Common myeloid progenitor, CD34-positive (primary cell): ENCODE results near the gene MICU1.
"Not testable (repeated sequence)": the region's sequence is repeated elsewhere in the genome, so short reads cannot be mapped to it uniquely, and the experiment has no call there.

Experiments used
- CTCF ChIA-PET: fragments of 350-600 bp; sonication (Branson Sonifier 250); formaldehyde crosslinking; loops from one replicate; lab custom pipeline; 2021; ENCODE audit warnings: antibody characterized with exemption; lab: Charles Lee
- POLR2A ChIA-PET: fragments of 350-600 bp; sonication (Branson Sonifier 250); formaldehyde crosslinking; loops from one replicate; lab custom pipeline; 2021; ENCODE audit warnings: antibody characterized with exemption; lab: Charles Lee
- DNase-seq, 3 donors: peaks; one replicate each; pipeline versions ENCODE4 v3.0.0 to v3.0.0-alpha.2; 2013
- H3K27ac ChIP-seq, 2 experiments: 1 replicate in 1 of 2; 2 replicates in 1 of 2; pipeline ENCODE4 v1.7.0; 2013; ENCODE audit warnings: inconsistent platforms in 2 of 2, low read length in 2 of 2, mild to moderate bottlenecking in 2 of 2, low read depth in 1 of 2, moderate library complexity in 1 of 2; ENCODE audit not compliant: severe bottlenecking in 2 of 2, insufficient read depth in 1 of 2, poor library complexity in 1 of 2
- H3K27me3 ChIP-seq, 5 experiments: replicated peaks in 2 of 5; 1 replicate in 3 of 5; 2 replicates in 2 of 5; pipeline versions ENCODE4 v1.6.1 to v1.7.0; 2013; ENCODE audit warnings: low read length in 4 of 5, mild to moderate bottlenecking in 2 of 5, moderate library complexity in 2 of 5, inconsistent platforms in 1 of 5; ENCODE audit not compliant: insufficient read depth in 5 of 5, control insufficient read depth in 4 of 5
- H3K36me3 ChIP-seq, 4 experiments: 1 replicate in 2 of 4; 2 replicates in 2 of 4; pipeline versions ENCODE4 v1.6.1 to v1.7.0; 2013; ENCODE audit warnings: low read length in 3 of 4, control low read depth in 1 of 4, mild to moderate bottlenecking in 1 of 4; ENCODE audit not compliant: control insufficient read depth in 4 of 4, insufficient read depth in 4 of 4
- H3K4me1 ChIP-seq, 4 experiments: 1 replicate in 3 of 4; 2 replicates in 1 of 4; pipeline versions ENCODE4 v1.6.1 to v1.7.1; 2013; ENCODE audit warnings: low read length in 3 of 4, mild to moderate bottlenecking in 3 of 4, control low read depth in 1 of 4, inconsistent platforms in 1 of 4, moderate library complexity in 1 of 4; ENCODE audit not compliant: control insufficient read depth in 4 of 4, insufficient read depth in 4 of 4; ENCODE audit errors: control extremely low read depth in 1 of 4
- H3K4me3 ChIP-seq, 7 experiments: 1 replicate in 4 of 7; 2 replicates in 3 of 7; pipeline versions ENCODE4 v1.5.1 to v1.7.0; 2013; ENCODE audit warnings: mild to moderate bottlenecking in 7 of 7, low read length in 6 of 7, moderate library complexity in 6 of 7, inconsistent platforms in 2 of 7, low read depth in 2 of 7, control low read depth in 1 of 7; ENCODE audit not compliant: insufficient read depth in 4 of 7, control insufficient read depth in 1 of 7; ENCODE audit errors: extremely low read depth in 1 of 7
- H3K9me3 ChIP-seq, 5 experiments: 1 replicate in 4 of 5; 2 replicates in 1 of 5; pipeline versions ENCODE4 v1.6.1 to v1.7.1; 2013; ENCODE audit warnings: low read length in 4 of 5, mild to moderate bottlenecking in 2 of 5, inconsistent platforms in 1 of 5, low read depth in 1 of 5, moderate library complexity in 1 of 5; ENCODE audit not compliant: control insufficient read depth in 4 of 5, insufficient read depth in 2 of 5; ENCODE audit errors: control extremely low read depth in 1 of 5
- WGBS: methylation state at CpG from one replicate; pipeline ENCODE4 v1.1.5; 2013; ENCODE audit not compliant: insufficient coverage; 5-methylcytosine and 5-hydroxymethylcytosine counted together

Gene MICU1

DNA sequence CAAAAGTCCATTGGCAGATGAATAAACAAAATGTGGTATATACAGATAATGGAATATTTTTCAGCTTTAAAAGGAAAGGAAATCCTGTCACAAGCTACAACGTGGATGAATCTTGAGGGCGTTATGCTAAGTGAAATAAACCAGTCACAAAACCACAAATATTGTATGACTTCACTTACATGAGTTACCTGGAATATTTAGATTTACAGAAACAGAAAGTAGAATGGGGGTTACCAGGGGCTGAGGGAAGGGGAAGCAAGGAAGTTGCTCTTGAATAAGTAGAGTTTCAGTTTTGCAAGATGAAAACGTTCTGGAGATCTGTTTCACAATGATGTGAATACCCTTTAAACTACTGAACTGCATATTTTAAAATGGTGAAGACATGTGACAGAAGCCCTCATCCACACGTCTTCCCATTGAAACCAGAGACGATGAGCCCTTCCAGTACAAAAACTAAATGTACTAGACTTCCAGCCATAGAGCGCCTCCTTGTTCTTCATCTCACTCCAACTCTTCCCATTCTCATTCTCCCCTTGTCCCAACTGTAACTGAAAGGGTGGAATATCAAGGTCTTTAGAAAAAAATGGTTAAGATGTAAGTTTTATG is 62.4 kb downstream of the MICU1 start:
- Histone ChIP-seq H3K4me1 (peaks cover 0 to 11% (median 4%) of the 10 kb centered on the region in 4 experiments), H3K27me3 (no peaks in the 10 kb centered on the region), H3K36me3 (peaks cover 18 to 27% (median 22%) of the 10 kb centered on the region in 4 experiments), H3K9me3 (peaks cover 0 to 6% (median 3%) of the 10 kb centered on the region in 5 experiments), H3K27ac (peak overlapping the region in 1 of 2 experiments; percentile 35), H3K4me3 (peak overlapping the region in 3 of 7 experiments; percentile 5 to 26 (median 21))
- ChIA-PET CTCF (no interaction called here), POLR2A (no interaction called here)
- 40% methylated on average over 2 of the region's 6 CpGs for WGBS
- DNase-seq: peak; percentile 16 to 73 (median 69)

DNA sequence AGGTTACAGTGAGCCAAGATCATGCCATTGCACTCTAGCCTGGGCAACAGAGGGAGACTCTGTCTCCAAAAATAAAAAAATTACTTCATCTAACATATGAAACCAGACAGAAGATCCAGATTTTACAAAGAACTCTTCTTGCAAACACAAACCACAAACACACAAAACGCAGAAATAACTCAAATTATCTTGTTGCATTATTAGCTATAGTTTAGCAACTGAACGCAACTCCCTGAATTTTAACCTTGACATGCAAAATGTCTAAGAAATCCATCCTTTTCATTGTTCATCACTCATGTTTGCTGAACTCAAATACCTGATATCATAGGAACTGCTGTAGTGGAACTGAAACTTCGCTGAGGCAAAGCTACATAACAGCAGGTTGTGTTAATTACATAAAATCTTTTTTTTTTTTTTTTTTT is 64.1 kb downstream of the MICU1 start:
- Histone ChIP-seq H3K9me3 (peaks cover 0 to 6% (median 3%) of the 10 kb centered on the region in 5 experiments), H3K36me3 (peaks cover 18 to 27% (median 22%) of the 10 kb centered on the region in 4 experiments), H3K4me3 (no peak overlapping the region), H3K27me3 (no peaks in the 10 kb centered on the region), H3K27ac (no peak overlapping the region), H3K4me1 (peaks cover 0 to 11% (median 4%) of the 10 kb centered on the region in 4 experiments)
- DNase-seq: no peak
- CTCF ChIA-PET: no interaction called here
- WGBS: 90% methylated on average over 2 of the region's 3 CpGs
- POLR2A ChIA-PET: interaction anchor here (0.6 kb wide), 1 partner anchor 143 kb away, joined by 3 read pairs; no protein-coding TSS in a partner anchor

DNA sequence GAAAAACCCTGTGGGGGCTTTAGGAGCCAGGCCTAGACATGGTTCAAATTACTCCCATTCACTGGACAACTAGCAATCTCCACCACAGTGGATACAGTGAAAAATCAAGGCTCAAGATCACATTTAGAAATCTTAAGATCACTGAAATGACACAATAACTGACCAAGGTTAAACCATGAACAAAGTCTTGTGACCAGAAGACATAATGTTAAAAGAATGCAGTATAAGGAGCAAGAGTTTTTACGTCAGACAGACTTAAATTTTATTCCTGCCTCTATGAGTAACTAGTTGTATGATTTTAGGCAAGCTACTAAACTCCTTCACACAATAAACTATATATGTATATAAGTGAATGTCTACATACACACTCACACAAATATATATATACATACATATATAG is 68.5 kb downstream of the MICU1 start:
- CTCF ChIA-PET: interaction anchor here (1.3 kb wide), 1 partner anchor 11 kb away, joined by 5 read pairs; no protein-coding TSS in a partner anchor
- H3K27me3 ChIP-seq: no peaks in the 10 kb centered on the region
- DNase-seq: no peak
- POLR2A ChIA-PET: no interaction called here
- H3K4me3 ChIP-seq: no peak overlapping the region
- H3K36me3 ChIP-seq: peaks cover 12 to 22% (median 17%) of the 10 kb centered on the region in 4 experiments
- H3K4me1 ChIP-seq: no peaks in the 10 kb centered on the region
- H3K27ac ChIP-seq: no peak overlapping the region
- WGBS: no CpG with 5 or more reads among the region's 1 CpG
- peaks cover 0 to 6% (median 3%) of the 10 kb centered on the region in 5 experiments for H3K9me3 ChIP-seq

DNA sequence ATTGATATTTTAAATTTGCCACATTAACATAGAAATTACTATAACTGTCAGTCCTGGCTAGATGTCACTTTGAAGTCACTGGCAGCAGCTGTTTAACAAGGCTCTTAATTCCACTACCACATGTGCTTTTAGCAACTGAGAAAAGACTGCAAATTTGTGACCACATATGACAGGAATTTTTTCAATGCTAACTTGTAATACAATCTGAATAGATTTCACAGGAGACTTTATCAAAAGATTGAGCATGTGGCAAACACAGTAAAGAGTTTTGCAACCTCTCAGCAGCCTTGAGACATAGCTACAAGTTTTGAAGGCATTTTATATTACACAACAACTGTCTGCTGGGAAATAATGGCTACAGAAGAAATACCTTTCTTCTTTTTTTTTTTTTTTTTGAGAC is 73.0 kb downstream of the MICU1 start:
- H3K4me3 ChIP-seq: no peak overlapping the region
- H3K9me3 ChIP-seq: no peaks in the 10 kb centered on the region
- H3K27me3 ChIP-seq: no peaks in the 10 kb centered on the region
- peaks cover 8 to 22% (median 17%) of the 10 kb centered on the region in 4 experiments for H3K36me3 ChIP-seq
- ChIA-PET CTCF (no interaction called here), POLR2A (interaction anchor here (0.6 kb wide), 1 partner anchor 228 kb away, joined by 3 read pairs; no protein-coding TSS in a partner anchor)
- H3K27ac ChIP-seq: no peak overlapping the region
- no peaks in the 10 kb centered on the region for H3K4me1 ChIP-seq
- DNase-seq: no peak

DNA sequence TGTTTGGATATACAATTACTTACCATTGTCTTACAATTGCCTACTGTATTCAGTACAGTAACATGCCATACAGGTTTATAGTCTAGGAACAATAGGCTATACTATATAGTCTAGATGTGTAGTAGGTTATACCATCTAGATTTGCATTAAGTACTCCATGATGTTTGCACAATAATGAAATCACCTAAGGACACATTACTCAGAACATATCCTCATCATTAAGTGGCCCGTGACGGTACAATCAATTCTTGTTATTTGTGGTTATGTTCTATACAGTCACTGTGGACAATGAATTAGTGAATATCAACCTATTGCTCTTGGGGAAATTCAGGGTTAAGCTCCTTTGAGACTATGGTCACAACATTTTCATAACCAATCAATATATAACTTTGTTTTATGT is 75.6 kb downstream of the MICU1 start:
- ChIA-PET POLR2A (no interaction called here), CTCF (no interaction called here)
- no CpG with 5 or more reads among the region's 2 CpGs for WGBS
- H3K27me3 ChIP-seq: no peaks in the 10 kb centered on the region
- H3K27ac ChIP-seq: no peak overlapping the region
- no peaks in the 10 kb centered on the region for H3K4me1 ChIP-seq
- DNase-seq: no peak
- no peak overlapping the region for H3K4me3 ChIP-seq
- H3K36me3 ChIP-seq: peaks cover 8 to 28% (median 19%) of the 10 kb centered on the region in 4 experiments
- no peaks in the 10 kb centered on the region for H3K9me3 ChIP-seq

DNA sequence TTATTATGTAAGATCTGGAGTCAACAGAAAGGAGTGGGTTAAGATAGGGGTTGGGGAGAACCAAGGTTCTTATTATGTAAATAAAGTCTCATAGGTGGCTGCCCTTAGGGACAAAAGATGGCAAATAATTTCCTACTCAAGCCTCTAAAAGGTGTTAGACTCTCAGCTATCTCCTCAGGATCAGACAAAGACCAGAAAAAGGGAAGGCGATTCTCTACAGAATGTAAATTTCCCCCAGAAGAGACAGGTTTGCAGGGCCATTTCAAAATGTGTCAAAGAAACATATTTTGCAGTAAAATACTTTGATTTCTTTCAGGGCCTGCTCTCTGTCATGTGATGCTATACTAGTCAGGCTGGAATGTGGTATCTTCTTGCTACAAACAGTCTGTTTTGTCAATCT is 80.3 kb downstream of the MICU1 start:
- ChIA-PET POLR2A (no interaction called here), CTCF (interaction anchor here (1.0 kb wide), 1 partner anchor 289 kb away, joined by 3 read pairs; no protein-coding TSS in a partner anchor)
- Histone ChIP-seq H3K9me3 (peaks cover 0 to 27% (median 19%) of the 10 kb centered on the region in 5 experiments), H3K36me3 (peaks cover 5 to 60% (median 32%) of the 10 kb centered on the region in 4 experiments), H3K4me1 (no peaks in the 10 kb centered on the region), H3K4me3 (no peak overlapping the region), H3K27me3 (no peaks in the 10 kb centered on the region), H3K27ac (no peak overlapping the region)
- no peak for DNase-seq
- WGBS: 100% methylated on average over 1 of the region's 1 CpG

DNA sequence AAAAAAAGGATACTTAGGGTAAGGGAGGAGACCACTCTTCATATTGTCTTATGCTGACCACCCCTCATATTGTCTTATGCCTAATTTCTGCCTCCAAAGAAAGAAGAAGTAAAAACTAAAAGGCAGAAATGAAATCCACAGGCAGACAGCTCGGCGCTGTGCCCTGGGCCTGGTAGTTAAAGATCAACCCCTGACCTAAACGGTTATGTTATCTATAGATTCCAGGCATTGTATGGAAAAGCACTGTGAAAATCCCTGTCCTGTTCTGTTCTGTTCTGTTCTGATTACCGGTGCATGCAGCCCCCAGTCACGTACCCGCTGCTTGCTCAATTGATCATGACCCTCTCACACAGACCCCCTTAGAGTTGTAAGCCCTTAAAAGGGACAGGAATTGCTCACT is 82.0 kb downstream of the MICU1 start:
- H3K4me3 ChIP-seq, H3K27me3 ChIP-seq, H3K4me1 ChIP-seq, POLR2A ChIA-PET, H3K27ac ChIP-seq, CTCF ChIA-PET, DNase-seq: not testable (repeated sequence)
- Histone ChIP-seq H3K36me3 (peaks cover 5 to 58% (median 25%) of the 10 kb centered on the region in 4 experiments), H3K9me3 (peaks cover 0 to 36% (median 23%) of the 10 kb centered on the region in 5 experiments)
- 100% methylated on average over 4 of the region's 6 CpGs for WGBS
